Measurements from ENCODE around the gene CD6.

Gene CD6

GRCh38 chr11:60941371-60942119 is 29.9 kb upstream of the CD6 start:
- DNase-seq (ENCODE audit: low spot score in 2 of 2) = no peak
- H3K4me3 Mint-ChIP-seq = peak overlapping the region; percentile 21
- no peaks in the 10 kb centered on the region for H3K27me3 Mint-ChIP-seq
- peaks cover 46% of the 10 kb centered on the region for H3K36me3 Mint-ChIP-seq
- H3K9me3 Mint-ChIP-seq = no peaks in the 10 kb centered on the region
- ATAC-seq (ENCODE audit: low read depth) = peak; percentile 58
- peaks cover 43% of the 10 kb centered on the region for H3K4me1 Mint-ChIP-seq
- H3K27ac Mint-ChIP-seq = peak overlapping the region; percentile 45

DNA sequence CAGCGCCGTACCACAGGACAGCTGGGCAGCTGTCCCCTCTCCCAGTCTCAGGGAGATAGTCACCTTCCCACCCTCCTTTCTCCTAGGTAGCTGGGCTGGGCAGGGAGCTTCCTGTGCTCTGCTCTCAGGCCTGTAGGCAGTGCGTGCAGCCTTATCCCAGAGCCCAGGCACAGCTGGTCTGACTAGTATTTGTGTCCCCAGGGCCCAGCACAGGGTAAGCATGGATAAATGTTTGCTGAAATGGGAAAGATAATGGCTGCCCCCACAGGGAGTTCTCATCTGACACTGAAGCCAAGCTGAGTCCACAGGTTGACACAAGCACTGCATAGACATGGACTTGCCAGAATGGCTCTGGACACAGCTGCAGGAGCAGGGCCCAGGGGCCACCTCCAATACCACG is 29.3 kb upstream of the CD6 start:
- Mint-ChIP-seq H3K27ac (no peak overlapping the region), H3K36me3 (peaks cover 44% of the 10 kb centered on the region), H3K4me3 (peak overlapping the region; percentile 21), H3K27me3 (no peaks in the 10 kb centered on the region), H3K4me1 (peaks cover 43% of the 10 kb centered on the region), H3K9me3 (no peaks in the 10 kb centered on the region)
- no peak for DNase-seq (ENCODE audit: low spot score in 2 of 2)
- ATAC-seq (ENCODE audit: low read depth) = no peak

- H3K9me3 Mint-ChIP-seq = no peaks in the 10 kb centered on the region
- H3K36me3 Mint-ChIP-seq = peaks cover 43% of the 10 kb centered on the region
- H3K4me3 Mint-ChIP-seq = no peak overlapping the region
- H3K4me1 Mint-ChIP-seq = peaks cover 43% of the 10 kb centered on the region
- no peaks in the 10 kb centered on the region for H3K27me3 Mint-ChIP-seq
- ATAC-seq (ENCODE audit: low read depth) = no peak
- H3K27ac Mint-ChIP-seq = peak overlapping the region; percentile 20
- DNase-seq (ENCODE audit: low spot score in 2 of 2) = no peak
These were observed 28.4 kb upstream of the CD6 start for GRCh38 chr11:60942970-60943565.

DNA sequence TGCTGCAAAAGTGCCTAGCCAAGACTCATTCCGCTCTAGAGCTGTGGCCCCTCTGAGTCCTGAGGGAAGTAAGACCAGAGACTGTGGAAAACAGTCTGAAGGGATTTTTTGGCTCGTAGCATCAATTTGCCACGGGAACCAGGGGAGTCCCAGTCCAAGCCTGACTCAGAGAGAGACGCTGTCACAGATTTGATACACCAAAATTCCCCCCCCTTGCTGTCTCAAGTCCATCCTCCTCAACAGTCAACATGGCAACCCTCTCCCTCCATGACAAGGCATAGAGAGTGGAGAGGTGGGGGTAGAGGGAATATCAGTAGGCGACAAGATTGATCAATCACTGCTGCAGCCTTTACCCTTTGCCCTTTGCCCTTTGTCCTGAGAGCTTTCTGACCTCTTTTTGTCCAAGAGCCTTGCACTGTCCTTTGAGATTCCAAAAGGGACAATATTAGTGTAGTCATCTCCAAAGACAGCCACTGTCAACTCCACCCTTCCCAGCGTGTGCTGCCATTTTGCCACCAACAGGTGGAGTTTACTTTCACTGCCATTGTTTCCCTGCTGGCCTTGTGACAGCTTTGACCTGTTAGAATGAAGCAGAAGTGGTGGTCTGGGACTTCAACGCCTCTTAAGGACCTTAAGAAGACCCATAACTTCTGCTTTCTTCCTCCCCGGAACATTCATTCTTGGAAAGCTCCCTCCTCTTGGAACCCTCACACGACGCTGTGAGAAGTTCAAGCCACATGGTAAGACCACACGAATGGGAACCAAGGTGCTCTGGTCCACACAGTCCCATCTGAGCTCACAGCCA is 26.8 kb upstream of the CD6 start:
- no peaks in the 10 kb centered on the region for H3K27me3 Mint-ChIP-seq
- peak overlapping the region; percentile 53 for H3K27ac Mint-ChIP-seq
- no peaks in the 10 kb centered on the region for H3K9me3 Mint-ChIP-seq
- H3K4me3 Mint-ChIP-seq = no peak overlapping the region
- ATAC-seq (ENCODE audit: low read depth) = peak; percentile 71
- no peak for DNase-seq (ENCODE audit: low spot score in 2 of 2)
- peaks cover 30% of the 10 kb centered on the region for H3K36me3 Mint-ChIP-seq
- H3K4me1 Mint-ChIP-seq = peaks cover 53% of the 10 kb centered on the region

DNA sequence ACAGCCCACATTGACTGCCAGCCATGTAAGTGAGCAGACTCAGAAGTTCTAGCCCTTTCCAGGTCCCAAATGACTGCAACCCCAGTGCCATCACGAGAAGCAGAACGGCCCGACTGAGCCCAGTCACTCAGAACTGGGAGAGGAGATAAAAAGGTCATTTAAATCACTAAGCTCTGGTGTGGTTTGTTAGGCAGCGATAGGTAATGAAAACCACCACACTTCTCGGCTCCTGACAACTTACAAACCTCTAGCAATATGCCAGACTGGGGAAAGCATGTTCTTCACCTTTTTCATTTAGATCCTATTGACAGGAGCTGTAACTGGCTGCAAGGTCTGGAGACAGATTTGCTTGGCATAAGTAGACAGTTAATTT is 26.2 kb upstream of the CD6 start:
- no peaks in the 10 kb centered on the region for H3K9me3 Mint-ChIP-seq
- H3K36me3 Mint-ChIP-seq = peaks cover 29% of the 10 kb centered on the region
- peak overlapping the region; percentile 53 for H3K27ac Mint-ChIP-seq
- no peak for ATAC-seq (ENCODE audit: low read depth)
- no peak overlapping the region for H3K4me3 Mint-ChIP-seq
- H3K27me3 Mint-ChIP-seq = no peaks in the 10 kb centered on the region
- peaks cover 55% of the 10 kb centered on the region for H3K4me1 Mint-ChIP-seq
- DNase-seq (ENCODE audit: low spot score in 2 of 2) = no peak

DNA sequence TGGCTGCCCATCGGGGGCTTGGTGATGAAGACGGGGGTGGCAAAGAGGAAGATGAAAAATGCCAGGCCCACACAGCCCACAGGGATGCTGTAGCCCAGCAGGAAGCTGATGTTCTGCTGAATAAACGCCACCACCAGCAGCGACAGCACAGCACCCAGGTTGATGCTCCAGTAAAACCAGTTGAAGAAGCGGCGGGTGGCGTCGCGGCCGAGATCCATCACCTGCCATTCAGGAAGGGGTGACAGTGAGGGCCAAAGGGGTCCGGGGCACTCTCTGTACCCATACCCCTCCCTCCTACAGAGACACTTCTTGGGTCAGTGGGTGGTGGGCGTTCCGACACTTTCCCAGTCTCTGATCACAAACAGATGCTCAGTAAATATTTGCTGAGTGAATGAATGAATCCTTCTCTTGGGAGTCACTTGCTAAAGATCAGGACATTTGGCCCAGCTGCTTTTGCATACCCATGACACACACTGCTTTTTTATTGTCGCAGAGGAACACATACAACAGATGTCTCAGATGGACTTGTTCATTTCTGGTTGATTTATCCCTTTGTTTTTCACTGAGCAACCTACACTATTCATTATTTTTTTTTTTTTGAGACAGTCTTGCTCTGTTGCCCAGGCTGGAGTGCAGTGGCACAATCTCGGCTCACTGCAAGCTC is 24.7 kb upstream of the CD6 start:
- no peak overlapping the region for H3K4me3 Mint-ChIP-seq
- ATAC-seq (ENCODE audit: low read depth) = no peak
- no peaks in the 10 kb centered on the region for H3K27me3 Mint-ChIP-seq
- no peak for DNase-seq (ENCODE audit: low spot score in 2 of 2)
- H3K9me3 Mint-ChIP-seq = no peaks in the 10 kb centered on the region
- peaks cover 22% of the 10 kb centered on the region for H3K36me3 Mint-ChIP-seq
- H3K27ac Mint-ChIP-seq = peak overlapping the region; percentile 1
- H3K4me1 Mint-ChIP-seq = peaks cover 49% of the 10 kb centered on the region

DNA sequence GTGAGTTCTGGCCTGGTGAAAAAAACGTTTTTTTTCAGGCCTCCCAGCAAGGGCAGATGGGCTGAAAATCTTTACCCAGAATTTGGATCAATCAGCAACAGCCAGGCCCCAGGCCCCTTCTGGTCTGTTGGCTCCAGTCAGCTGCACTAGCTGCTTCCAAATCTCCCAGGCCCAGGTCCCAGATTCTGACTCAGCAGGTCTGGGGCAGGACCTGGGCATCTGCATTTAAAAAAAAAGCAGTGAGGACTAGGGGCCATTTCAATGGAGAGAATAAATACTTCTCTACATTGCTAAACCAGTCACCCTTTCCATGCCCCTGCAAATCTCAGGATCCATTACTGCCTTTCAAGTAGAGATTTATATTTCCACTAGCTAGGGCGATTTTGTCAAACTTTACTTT is 23.8 kb upstream of the CD6 start:
- ATAC-seq (ENCODE audit: low read depth) = no peak
- Mint-ChIP-seq H3K36me3 (peaks cover 24% of the 10 kb centered on the region), H3K27me3 (no peaks in the 10 kb centered on the region), H3K4me1 (peaks cover 49% of the 10 kb centered on the region), H3K9me3 (no peaks in the 10 kb centered on the region), H3K27ac (no peak overlapping the region), H3K4me3 (no peak overlapping the region)
- DNase-seq (ENCODE audit: low spot score in 2 of 2) = no peak

- Mint-ChIP-seq H3K4me1 (peaks cover 51% of the 10 kb centered on the region), H3K4me3 (peak overlapping the region; percentile 83), H3K27me3 (no peaks in the 10 kb centered on the region), H3K9me3 (no peaks in the 10 kb centered on the region), H3K27ac (peak overlapping the region; percentile 93), H3K36me3 (peaks cover 24% of the 10 kb centered on the region)
- ATAC-seq (ENCODE audit: low read depth) (no peak), DNase-seq (ENCODE audit: low spot score in 2 of 2) (no peak)
These were observed 23.2 kb upstream of the CD6 start for GRCh38 chr11:60948250-60948649.

DNA sequence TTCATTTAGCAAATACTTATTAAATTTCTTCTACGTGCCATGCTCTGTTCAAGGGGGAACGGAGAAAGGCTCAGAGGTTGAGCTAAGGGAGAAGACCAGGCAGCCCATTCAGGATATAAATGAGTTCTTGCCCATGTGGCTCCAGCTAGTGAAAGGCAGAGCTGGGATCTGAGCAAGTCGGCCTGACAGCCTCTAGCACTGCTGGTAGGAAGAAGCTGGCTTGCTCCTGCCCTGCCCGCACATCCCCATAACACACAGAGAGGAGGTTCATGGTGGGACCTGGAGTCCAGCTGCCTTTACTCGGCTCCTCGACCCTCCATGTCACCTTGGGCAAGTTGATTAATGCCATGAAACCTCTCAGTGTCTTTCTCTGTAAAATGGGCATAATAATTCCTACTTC is 21.5 kb upstream of the CD6 start:
- DNase-seq (ENCODE audit: low spot score in 2 of 2) (no peak), ATAC-seq (ENCODE audit: low read depth) (no peak)
- peaks cover 50% of the 10 kb centered on the region for H3K4me1 Mint-ChIP-seq
- peak overlapping the region; percentile 98 for H3K27ac Mint-ChIP-seq
- H3K27me3 Mint-ChIP-seq = no peaks in the 10 kb centered on the region
- peak overlapping the region; percentile 97 for H3K4me3 Mint-ChIP-seq
- no peaks in the 10 kb centered on the region for H3K9me3 Mint-ChIP-seq
- H3K36me3 Mint-ChIP-seq = peaks cover 14% of the 10 kb centered on the region

DNA sequence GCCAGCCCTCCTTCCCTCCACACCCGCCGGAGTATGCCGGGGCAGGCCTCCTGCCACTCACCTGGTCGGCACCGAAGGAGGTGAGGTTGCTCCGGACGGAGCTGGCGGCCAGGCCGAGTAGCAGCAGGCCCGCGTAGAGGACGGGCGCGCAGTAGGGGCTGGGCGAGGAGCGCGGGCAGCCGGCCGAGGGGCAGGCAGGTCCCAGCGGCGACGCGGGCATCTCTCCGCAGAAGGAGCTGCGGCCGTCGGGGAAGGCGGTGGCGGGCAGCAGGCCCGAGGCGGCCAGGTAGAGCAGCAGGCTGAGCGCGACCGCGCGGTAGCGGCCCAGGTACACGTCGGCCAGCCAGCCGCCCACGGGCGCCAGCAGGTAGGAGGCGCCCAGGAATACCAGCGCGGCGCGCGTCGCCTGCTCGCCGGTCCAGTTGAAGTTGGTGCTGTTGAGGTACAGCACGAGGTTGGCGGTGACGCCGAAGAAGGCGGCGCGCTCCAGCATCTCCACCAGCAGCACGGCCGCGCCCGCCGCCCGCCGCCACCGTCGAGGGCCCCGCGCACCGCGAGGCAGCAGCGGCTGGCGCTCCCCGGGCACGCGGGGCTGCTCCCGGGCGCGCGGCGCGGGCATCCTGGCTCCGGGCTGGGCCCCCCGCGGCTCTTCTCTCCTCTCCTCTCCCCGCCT is 20.4 kb upstream of the CD6 start:
- peaks cover 48% of the 10 kb centered on the region for H3K4me1 Mint-ChIP-seq
- ATAC-seq (ENCODE audit: low read depth) = peak; percentile 25

DNA sequence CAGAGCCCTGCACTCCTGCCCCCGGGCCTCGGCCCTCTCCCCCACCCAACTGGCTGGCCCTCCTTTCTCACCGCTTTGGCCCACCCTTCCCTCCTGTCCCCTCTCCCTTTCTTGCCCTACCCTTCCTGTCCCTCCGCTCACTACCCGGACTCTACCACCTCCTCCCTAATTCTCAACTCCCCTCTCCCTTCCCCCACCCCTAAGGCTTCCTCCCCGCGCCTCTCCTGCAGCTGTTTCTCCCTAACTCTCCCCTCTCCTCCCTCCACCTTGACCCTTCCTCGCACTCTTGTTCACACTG is 19.9 kb upstream of the CD6 start:
- Mint-ChIP-seq H3K36me3 (peaks cover 4% of the 10 kb centered on the region), H3K4me1 (peaks cover 44% of the 10 kb centered on the region), H3K9me3 (no peaks in the 10 kb centered on the region), H3K4me3 (peak overlapping the region; percentile 97), H3K27me3 (no peaks in the 10 kb centered on the region), H3K27ac (peak overlapping the region; percentile 98)
- ATAC-seq (ENCODE audit: low read depth) (peak; percentile 3), DNase-seq (ENCODE audit: low spot score in 2 of 2) (no peak)

More for the DNA sequence above, 20.4 kb upstream of the CD6 start:
- Mint-ChIP-seq H3K36me3 (peaks cover 8% of the 10 kb centered on the region), H3K4me3 (peak overlapping the region; percentile 97), H3K27ac (peak overlapping the region; percentile 98), H3K9me3 (no peaks in the 10 kb centered on the region), H3K27me3 (no peaks in the 10 kb centered on the region)
- DNase-seq (ENCODE audit: low spot score in 2 of 2) = peak; percentile 25 to 48

GRCh38 chr11:60951904-60952741 is 19.4 kb upstream of the CD6 start, which contains the start of gene SLC15A3:
SLC15A3 (minus strand) TSS chr11:60952176; CDS start chr11:60951551, 625 bp downstream.
- Mint-ChIP-seq H3K27ac (peak within 1 kb of the TSS; percentile 98), H3K9me3 (no peaks in the 10 kb centered on the region), H3K36me3 (peaks cover 2% of the 10 kb centered on the region), H3K4me1 (peaks cover 44% of the 10 kb centered on the region), H3K4me3 (peak within 1 kb of the TSS; percentile 97), H3K27me3 (no peaks in the 10 kb centered on the region)
- ATAC-seq (ENCODE audit: low read depth) (peak; percentile 83), DNase-seq (ENCODE audit: low spot score in 2 of 2) (peak; percentile 66 to 77)

GRCh38 chr11:60952742-60953170 is 18.7 kb upstream of the CD6 start:
- DNase-seq (ENCODE audit: low spot score in 2 of 2) (no peak), ATAC-seq (ENCODE audit: low read depth) (no peak)
- peak overlapping the region; percentile 98 for H3K27ac Mint-ChIP-seq
- peaks cover 44% of the 10 kb centered on the region for H3K4me1 Mint-ChIP-seq
- no peaks in the 10 kb centered on the region for H3K9me3 Mint-ChIP-seq
- no peaks in the 10 kb centered on the region for H3K27me3 Mint-ChIP-seq
- H3K36me3 Mint-ChIP-seq = peaks cover 2% of the 10 kb centered on the region
- peak overlapping the region; percentile 97 for H3K4me3 Mint-ChIP-seq
